Stimulated activated naive CD8-positive, alpha-beta T cell treated with anti-CD3 and anti-CD28 coated beads, Interleukin-15, Interleukin-2, amounts not matched to agents 100 U/mL and 50 U/mL, for 24 hours (primary cell): ENCODE results near the gene BRMS1.

Experiments
- ATAC-seq: fragments of 150-1000 bp; cut with Tn5 transposase; one replicate; pipeline ENCODE4 v1.10.0; 2021
- DNase-seq: peaks from one replicate; pipeline ENCODE4 v3.0.0; 2021

Gene BRMS1

GRCh38 chr11:66309475-66309874 lies 35.4 kb downstream of the BRMS1 start:
- DNase-seq: no peak
- ATAC-seq: no peak

- no peak for DNase-seq
- ATAC-seq: no peak
These were observed 42.2 kb downstream of the BRMS1 start for GRCh38 chr11:66302656-66303055.

- DNase-seq (no peak), ATAC-seq (no peak)
These were observed 45.7 kb downstream of the BRMS1 start for GRCh38 chr11:66299186-66299585.

- ATAC-seq (no peak), DNase-seq (no peak)
These were observed 47.3 kb downstream of the BRMS1 start for GRCh38 chr11:66297610-66298009.

GRCh38 chr11:66294626-66295620 lies 50.0 kb downstream of the BRMS1 start:
- DNase-seq (no peak), ATAC-seq (no peak)

- ATAC-seq (no peak), DNase-seq (no peak)
These were observed 50.9 kb downstream of the BRMS1 start for GRCh38 chr11:66293777-66294625.

GRCh38 chr11:66293352-66293751 lies 51.6 kb downstream of the BRMS1 start:
- DNase-seq (no peak), ATAC-seq (no peak)

GRCh38 chr11:66292543-66293332 lies 52.2 kb downstream of the BRMS1 start:
- DNase-seq (no peak), ATAC-seq (no peak)

GRCh38 chr11:66291706-66292542 lies 53.0 kb downstream of the BRMS1 start, which contains the start of gene TMEM151A:
TMEM151A (plus strand) TSS chr11:66291894; CDS start chr11:66292014, 120 bp downstream.
- ATAC-seq (no peak), DNase-seq (peak; percentile 41)

GRCh38 chr11:66291303-66291705 lies 53.6 kb downstream of the BRMS1 start:
- DNase-seq (no peak), ATAC-seq (no peak)

GRCh38 chr11:66290330-66290621 lies 54.6 kb downstream of the BRMS1 start:
- DNase-seq (no peak), ATAC-seq (no peak)

- peak; percentile 70 for ATAC-seq
- peak; percentile 87 for DNase-seq
These were observed 55.2 kb downstream of the BRMS1 start for GRCh38 chr11:66289548-66290329.

- peak; percentile 96 for ATAC-seq
These were observed 56.0 kb downstream of the BRMS1 start, which contains the start of gene YIF1A for GRCh38 chr11:66288671-66289547. YIF1A (minus strand) TSS chr11:66289143; CDS start chr11:66288985, 158 bp downstream.

GRCh38 chr11:66287889-66288670 lies 56.8 kb downstream of the BRMS1 start:
- ATAC-seq (no peak), DNase-seq (no peak)

More at GRCh38 chr11:66288671-66289547, 56.0 kb downstream of the BRMS1 start, which contains the start of gene YIF1A:
- peak; percentile 98 for DNase-seq
